Medulla oblongata (tissue), 1 donor: ENCODE measurements around the gene NAV2.

Experiments
- DNase-seq: peaks from one replicate; pipeline ENCODE4 v3.0.0-alpha.2; 2015; ENCODE audit errors: extremely low spot score

The NAV2 gene

GRCh38 chr11:19744130-19744529 lies 31.5 kb downstream of the NAV2 start:
- no peak for DNase-seq

- no peak for DNase-seq
Observed at GRCh38 chr11:19746086-19746485, 33.4 kb downstream of the NAV2 start.

GRCh38 chr11:19747634-19748033 lies 35.0 kb downstream of the NAV2 start:
- no peak for DNase-seq

GRCh38 chr11:19751055-19751454 lies 38.4 kb downstream of the NAV2 start:
- no peak for DNase-seq

GRCh38 chr11:19753451-19754106 lies 40.9 kb downstream of the NAV2 start:
- no peak for DNase-seq

GRCh38 chr11:19756675-19757475 lies 44.2 kb downstream of the NAV2 start:
- DNase-seq, result peak; percentile 73

GRCh38 chr11:19759389-19759788 lies 46.8 kb downstream of the NAV2 start:
- no peak for DNase-seq

- DNase-seq, result no peak
Observed at GRCh38 chr11:19762266-19762665, 49.6 kb downstream of the NAV2 start.

GRCh38 chr11:19763330-19763729 lies 50.7 kb downstream of the NAV2 start:
- peak; percentile 18 for DNase-seq

GRCh38 chr11:19766206-19766605 lies 53.6 kb downstream of the NAV2 start:
- DNase-seq, result no peak

GRCh38 chr11:19766810-19767209 lies 54.2 kb downstream of the NAV2 start:
- no peak for DNase-seq

GRCh38 chr11:19767627-19768151 lies 55.1 kb downstream of the NAV2 start:
- no peak for DNase-seq

- DNase-seq, result no peak
Observed at GRCh38 chr11:19768197-19768596, 55.6 kb downstream of the NAV2 start.

- DNase-seq, result peak; percentile 46
Observed at GRCh38 chr11:19768815-19769214, 56.2 kb downstream of the NAV2 start.

- no peak for DNase-seq
Observed at GRCh38 chr11:19769820-19770219, 57.2 kb downstream of the NAV2 start.

GRCh38 chr11:19770277-19770676 lies 57.6 kb downstream of the NAV2 start:
- no peak for DNase-seq

- no peak for DNase-seq
Observed at GRCh38 chr11:19771463-19771862, 58.8 kb downstream of the NAV2 start.

GRCh38 chr11:19772480-19772879 lies 59.8 kb downstream of the NAV2 start:
- DNase-seq, result no peak

- DNase-seq, result no peak
Observed at GRCh38 chr11:19774329-19774728, 61.7 kb downstream of the NAV2 start.

GRCh38 chr11:19774817-19775580 lies 62.4 kb downstream of the NAV2 start:
- no peak for DNase-seq

GRCh38 chr11:19775622-19776021 lies 63.0 kb downstream of the NAV2 start:
- DNase-seq, result no peak

- peak; percentile 34 for DNase-seq
Observed at GRCh38 chr11:19777039-19777376, 64.4 kb downstream of the NAV2 start.
